Astrocyte of the cerebellum (primary cell): ENCODE measurements around the gene PTPRQ.
"Not testable (repeated sequence)": the region's sequence is repeated elsewhere in the genome, so short reads cannot be mapped to it uniquely, and the experiment has no call there.

Experiments used
- DNase-seq: peaks from one replicate; pipeline ENCODE4 v3.0.0-alpha.2; 2011; ENCODE audit warnings: low read depth
- H3K4me3 ChIP-seq: 2 replicates; pipeline ENCODE4 v1.5.1; 2011; ENCODE audit warnings: mild to moderate bottlenecking, low read depth, low read length, moderate library complexity
- CTCF ChIP-seq: IDR thresholded peaks from 2 replicates; pipeline ENCODE4 v1.5.1; 2012; ENCODE audit warnings: low read length, low read depth, moderate library complexity, mild to moderate bottlenecking; ENCODE audit errors: missing control alignments
- in situ Hi-C: cut with HindIII; loops from 2 replicates; pipeline ENCODE4 v1.10.0; 2017; ENCODE audit warnings: low sequenced_read_pairs

The PTPRQ gene

DNA sequence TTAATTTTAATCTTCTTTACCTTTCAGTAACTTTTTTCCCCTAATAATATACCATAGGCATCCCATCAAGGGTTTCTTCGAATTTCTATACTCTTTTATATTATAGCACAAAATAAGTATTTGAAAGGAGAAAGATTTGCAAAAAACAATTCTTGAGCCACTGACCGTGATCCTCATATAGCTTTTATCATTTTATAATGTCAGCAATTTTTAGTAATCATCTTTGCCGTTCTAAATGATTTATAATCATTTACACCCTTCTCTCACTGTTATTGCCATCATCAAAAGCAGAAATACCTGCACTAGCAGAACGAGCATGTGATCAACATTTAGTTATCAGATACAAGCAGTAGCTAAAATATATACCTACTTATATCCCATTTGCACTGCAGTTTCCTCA, 16.9 kb downstream of the PTPRQ start:
- DNase-seq = no peak
- TF ChIP-seq CTCF = no peak
- in situ Hi-C loops = no loop called here
- no peak overlapping the region for H3K4me3 ChIP-seq

- DNase-seq, in situ Hi-C loops, H3K4me3 ChIP-seq: not testable (repeated sequence)
Measured at GRCh38 chr12:80461851-80462250, 17.8 kb downstream of the PTPRQ start.

- in situ Hi-C loops = no loop called here
- no peak for TF ChIP-seq CTCF
- DNase-seq = no peak
- H3K4me3 ChIP-seq = no peak overlapping the region
Measured at GRCh38 chr12:80469681-80470080, 25.6 kb downstream of the PTPRQ start.

DNA sequence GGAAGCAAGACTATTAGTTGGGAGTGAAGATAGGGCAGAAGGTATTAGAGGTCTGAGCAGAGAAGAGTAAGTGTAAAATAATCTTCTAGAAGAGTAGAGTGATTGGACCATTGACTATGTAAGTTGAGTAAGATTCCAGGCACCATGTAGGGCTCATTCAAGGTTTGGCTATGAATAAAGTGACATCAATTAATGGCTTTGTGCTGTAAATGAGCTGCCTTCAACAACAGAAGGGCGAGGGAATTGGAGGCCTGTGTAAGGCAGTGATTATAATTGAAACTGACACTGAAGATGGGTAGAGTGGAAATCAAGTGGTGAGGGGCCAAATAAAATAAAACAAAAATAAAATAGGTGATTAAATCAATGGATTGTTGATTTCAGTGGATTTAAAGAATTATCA, 26.4 kb downstream of the PTPRQ start:
- no peak for TF ChIP-seq CTCF
- no peak overlapping the region for H3K4me3 ChIP-seq
- in situ Hi-C loops = no loop called here
- DNase-seq = no peak

DNA sequence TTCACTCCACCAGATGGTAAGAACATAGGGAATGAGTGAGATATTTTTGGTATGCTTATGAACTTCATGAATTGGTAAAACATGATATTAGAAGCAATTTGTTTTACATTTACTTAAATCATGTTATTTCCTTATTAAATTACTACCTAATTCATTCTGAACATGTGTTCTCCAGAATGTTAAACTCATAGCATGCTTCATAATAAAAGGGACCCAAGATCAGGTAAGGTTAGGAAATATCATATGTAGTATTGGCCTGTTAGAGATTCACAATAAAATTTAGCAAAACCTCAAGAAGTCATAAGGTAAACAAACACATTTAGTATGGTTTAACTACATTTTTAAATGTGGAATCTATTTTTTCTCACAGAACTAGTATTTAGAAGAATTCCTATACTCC, 28.2 kb downstream of the PTPRQ start:
- DNase-seq = no peak
- no peak for TF ChIP-seq CTCF
- in situ Hi-C loops = no loop called here
- no peak overlapping the region for H3K4me3 ChIP-seq

DNA sequence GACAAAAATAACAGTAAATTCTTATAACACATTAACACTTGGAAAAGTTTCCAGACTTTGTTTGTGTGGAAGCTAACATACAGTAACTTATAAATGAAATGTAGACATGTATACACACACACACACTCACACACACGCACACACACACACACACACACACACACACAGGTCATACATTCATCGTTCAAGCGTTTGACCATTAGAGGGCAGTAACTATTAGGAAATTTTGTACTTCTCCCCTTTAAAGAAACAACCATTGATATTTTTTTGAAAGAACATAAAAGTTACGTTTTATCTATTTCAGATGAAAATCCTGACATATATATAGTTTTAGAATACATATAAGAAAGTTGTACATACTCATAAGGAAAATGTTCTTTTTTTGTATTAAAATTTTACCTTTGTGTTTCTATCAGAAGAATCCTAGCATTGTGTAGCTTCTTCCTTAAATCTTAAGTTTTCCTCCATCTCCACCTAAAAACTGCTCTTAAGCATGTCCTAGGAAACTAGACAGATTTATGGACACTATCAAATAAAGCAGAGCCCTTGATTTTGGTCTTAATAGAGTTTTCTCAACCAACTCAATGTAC, 29.0 kb downstream of the PTPRQ start:
- DNase-seq = peak; percentile 67
- H3K4me3 ChIP-seq = no peak overlapping the region
- in situ Hi-C loops = no loop called here
- peak; percentile 56 for TF ChIP-seq CTCF

GRCh38 chr12:80477521-80478145, 33.6 kb downstream of the PTPRQ start:
- in situ Hi-C loops, DNase-seq, H3K4me3 ChIP-seq: not testable (repeated sequence)
